CD4-positive, alpha-beta T cell treated with Interferon gamma for 1 hour (primary cell): ENCODE results near the gene TMEM169.
A peak's percentile ranks its signal among the peaks of the same experiment; 100 is the strongest.
"Not testable (repeated sequence)": the region's sequence is repeated elsewhere in the genome, so short reads cannot be mapped to it uniquely, and the experiment has no call there.

Experiments
- DNase-seq: peaks from one replicate; pipeline ENCODE4 v3.0.0-alpha.2; 2020

The TMEM169 gene

DNA sequence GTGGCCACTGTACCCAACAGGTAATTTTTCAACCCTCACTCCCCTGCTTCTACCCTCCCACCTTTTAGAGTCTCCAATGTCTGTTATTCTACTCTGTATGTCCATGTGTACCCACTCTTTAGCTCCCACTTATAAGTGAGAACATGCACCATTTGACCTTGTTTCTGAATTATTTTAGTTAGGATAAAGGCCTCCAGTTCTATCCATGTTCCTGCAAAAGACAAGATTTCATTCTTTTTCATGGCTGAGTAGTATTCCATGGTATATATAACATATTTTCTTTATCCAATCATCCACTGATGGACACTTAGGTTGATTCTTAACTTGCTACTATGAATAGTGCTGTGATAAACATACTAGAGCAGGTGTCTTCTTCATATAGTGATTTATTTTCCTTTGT lies 9.2 kb upstream of the TMEM169 start:
- no peak for DNase-seq

DNA sequence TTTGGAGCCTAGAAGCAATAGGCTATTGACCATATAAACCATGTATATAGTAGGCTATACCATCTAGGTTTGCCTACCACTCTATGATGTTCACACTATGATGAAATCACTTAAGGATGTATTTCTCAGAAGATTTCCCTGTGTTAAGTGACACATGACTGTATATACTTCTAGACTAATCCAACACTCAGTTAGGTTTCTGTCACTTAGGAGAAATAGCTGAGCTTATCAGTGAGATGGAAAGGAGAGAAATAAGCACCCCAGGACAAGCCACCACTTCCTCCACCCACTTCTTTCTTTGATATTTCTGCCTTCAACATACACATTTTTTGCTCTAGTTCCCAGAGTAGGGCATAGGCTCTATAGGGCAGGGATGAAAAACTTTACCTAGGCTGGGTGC lies 7.9 kb upstream of the TMEM169 start:
- DNase-seq: no peak

DNA sequence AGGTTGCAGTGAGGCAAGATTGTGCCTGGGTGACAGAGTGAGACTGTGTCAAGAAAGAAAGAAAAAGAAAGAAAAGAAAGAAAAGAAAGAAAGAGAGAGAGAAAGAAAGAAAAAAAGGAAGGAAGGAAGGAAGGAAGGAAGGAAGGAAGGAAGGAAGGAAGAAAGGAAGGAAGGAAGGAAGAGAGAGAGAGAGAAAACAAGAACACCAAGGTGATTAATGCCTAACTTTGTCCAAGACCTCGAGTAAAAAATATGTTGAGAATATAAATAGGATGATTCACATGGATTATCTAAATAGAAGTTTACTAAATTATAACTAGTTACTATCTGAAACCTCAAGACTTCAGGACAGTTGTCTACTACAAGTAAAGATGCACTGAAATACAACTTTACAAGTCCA lies 7.3 kb upstream of the TMEM169 start:
- DNase-seq: no peak

DNA sequence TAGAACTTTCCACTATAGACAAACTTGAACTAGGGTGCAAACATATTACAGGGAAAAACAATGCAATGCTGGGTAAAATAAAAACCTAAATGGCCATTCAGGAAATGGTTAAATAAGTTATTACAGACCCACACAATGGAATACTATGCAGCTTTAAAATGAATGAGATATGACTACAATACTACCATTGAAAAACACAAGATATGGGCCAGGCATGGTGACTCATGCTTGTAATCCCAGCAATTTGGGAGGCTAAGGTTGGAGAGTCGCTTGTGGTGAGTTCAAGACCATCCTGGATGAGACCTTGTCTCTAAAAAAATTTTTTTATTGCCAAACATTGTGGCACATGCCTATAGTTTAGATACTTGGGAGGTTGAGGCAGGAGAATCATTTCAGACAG lies 6.9 kb upstream of the TMEM169 start:
- DNase-seq: no peak

DNA sequence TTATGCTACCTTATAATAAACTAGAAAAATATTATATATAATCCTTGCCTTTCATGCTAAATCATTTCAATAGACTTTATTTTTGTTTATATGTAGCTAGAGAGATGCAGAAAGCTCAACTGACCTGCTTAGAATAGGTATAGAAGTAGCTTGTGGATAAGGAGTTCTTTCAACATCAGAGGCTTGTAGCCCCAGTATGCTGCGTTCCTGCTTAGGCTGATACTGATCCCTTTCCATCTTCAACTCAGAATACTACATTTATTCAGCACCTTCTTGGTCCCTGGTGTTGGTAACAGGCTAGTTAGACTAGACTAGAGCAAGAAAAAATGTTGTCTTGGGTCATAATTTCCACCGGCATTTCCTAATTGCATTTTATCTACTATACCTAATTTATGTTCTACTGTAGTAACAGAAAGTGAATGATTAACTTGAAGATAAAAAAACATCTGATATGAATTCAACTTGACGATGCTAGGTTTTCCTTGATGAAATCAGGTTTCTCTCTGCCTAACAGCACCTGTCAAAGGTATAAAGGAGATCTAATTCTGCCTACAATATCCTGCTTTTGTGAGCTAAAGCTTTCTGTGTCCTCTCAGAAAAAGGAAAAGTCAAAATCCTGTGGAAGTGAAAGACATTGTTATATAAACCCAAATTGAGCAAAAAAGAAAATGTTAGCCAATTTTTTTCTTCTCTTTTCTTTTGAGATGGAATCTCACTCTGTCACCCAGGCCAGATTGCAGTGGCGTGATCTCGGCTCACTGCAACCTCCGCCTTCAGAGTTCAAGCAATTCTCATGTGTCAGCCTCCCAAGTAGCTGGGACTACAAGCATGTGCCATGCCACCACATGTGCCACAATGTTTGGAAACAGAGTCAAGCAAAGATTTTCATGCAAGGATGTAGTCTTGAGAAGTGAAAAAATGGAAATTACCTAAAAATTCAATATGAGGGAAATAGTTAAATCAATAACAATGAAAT lies 5.9 kb upstream of the TMEM169 start:
- no peak for DNase-seq

DNA sequence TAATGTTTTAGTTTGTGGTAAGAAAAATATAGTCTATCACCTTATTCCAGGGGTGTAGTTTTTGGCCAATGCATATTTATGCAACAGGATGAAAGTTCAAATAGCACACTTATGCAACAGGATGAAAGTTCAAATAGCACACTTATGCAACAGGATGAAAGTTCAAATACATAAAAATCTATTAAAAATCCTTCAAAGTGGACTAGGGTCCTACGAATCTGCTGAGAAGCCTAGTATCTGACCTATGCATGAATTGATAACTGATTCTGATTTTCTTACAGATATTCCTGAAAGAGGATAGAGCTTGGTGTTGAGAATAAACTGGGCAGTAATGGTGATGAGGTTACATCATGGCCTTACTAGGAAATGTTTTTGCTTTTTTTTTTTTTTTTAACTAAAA lies 2.9 kb upstream of the TMEM169 start:
- DNase-seq: no peak

DNA sequence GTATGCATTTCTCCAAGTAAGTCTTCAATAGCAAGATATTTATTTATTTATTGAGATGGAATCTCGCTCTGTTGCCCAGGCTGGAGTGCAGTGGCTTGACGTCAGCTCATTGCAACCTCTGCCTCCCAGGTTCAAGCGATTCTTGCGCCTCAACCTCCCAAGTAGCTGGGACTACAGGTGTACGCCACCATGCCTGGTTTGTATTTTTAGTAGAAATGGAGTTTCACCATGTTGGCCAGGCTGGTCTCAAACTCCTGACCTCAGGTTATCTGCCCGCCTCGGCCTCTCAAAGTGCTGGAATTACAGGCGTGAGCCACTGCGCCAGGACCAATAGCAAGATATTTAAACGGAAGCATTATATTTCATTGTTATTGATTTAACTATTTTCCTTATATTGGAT lies 1.7 kb upstream of the TMEM169 start:
- not testable (repeated sequence) for DNase-seq

DNA sequence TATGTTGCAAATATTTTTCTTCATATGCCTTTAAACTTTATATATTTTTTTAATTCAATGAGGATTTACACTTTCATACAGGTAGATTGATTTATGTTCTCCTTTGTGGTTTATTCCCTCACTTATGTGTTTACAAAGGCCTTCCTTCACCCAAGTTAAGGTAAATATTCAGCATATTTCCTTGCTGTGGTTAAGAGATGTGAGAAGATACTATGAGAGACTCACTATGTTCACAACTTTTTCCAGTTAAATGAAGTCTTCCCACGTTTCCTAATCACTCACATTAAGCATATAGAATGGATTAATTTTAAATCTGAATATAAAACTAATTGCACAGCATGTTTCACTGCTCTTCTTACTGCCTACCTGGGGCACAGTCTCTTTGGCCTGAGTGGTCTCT lies 707 bp upstream of the TMEM169 start:
- DNase-seq: no peak

DNA sequence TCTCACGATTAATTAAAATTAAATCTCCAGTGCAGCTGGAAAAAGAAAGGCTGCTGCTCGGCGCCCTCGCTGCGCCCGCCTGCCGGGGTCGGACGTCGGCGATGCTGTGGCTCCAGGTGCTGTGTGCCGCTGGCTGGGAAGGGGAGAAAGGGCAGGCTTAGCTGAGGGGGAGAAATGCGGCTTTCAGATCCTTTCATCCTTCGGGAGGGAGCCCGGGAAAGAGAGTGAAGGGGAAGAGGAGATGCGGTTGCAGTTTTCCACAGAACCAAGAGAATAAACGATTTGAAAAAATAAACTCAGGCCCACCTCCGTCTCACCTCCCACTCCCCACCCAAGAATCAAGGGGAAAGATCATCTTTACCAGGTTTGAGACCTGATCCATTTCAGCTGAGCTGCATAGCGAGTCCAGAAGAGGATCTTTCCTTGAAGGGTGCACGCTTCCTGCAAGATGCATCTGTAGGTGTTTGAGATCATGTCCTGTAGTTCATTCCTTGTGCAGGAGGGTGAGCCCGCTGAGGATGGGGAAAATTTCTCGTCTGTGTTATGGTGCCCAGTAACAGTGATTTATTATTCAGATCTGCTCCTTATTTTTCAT lies 495 bp downstream of the TMEM169 start:
- no peak for DNase-seq

DNA sequence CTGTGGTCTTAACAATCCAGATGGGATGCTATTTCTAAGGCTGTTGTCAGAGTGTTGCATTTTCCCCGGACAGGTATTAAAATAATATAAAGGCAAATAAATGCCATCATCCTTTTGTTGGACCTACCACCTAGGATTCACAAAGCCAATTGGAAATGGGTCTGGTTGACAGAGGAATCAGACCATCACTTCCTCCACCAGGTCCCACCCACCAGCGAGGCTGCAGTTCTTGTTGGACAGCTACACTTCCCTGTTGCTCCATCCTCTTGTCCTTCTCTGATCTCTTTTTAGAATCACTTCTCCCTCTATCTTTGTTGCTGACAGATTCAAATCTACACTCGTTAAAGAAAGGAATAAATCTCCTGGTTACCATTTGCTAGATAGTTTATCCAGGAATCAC lies 1.1 kb downstream of the TMEM169 start:
- peak; percentile 6 for DNase-seq

DNA sequence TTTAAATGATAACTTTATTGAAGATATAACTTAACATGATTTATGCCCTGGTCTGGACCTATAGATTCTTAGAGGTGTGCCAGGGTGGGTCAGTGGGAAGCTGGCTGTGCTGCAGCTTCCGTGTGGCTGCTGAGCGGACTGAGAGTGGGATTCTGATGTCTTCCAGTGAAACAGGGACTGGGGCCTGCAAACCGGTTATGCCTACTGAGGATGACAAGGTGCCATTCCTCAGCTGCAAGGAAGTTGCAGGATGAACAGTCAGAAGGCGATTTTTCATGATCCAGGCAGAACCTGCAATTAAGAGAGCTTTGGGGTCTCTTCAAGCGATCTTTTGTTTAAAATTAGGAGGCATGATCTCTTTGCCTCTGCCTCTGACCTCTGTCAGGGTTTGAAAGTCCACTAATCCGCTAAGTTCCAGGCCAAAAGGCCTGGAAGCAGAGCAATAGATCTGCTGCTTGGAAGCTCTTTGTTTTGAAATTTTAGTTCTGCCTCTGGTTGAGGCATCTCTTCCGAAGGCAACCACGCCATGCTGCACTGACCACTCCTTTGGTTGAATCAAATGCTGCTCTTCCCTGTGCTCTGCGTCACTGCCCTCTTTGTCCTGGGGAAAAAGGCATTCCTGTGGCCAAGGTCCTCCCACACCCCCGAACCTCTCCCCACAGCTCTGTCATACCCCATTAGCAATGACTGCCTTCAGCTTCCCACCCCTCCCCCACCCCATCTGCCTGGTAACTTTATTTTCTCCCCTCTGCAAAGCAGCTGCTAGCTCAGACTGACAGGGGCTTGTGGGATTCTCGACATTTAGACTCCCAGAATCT lies 2.0 kb downstream of the TMEM169 start:
- DNase-seq: no peak

DNA sequence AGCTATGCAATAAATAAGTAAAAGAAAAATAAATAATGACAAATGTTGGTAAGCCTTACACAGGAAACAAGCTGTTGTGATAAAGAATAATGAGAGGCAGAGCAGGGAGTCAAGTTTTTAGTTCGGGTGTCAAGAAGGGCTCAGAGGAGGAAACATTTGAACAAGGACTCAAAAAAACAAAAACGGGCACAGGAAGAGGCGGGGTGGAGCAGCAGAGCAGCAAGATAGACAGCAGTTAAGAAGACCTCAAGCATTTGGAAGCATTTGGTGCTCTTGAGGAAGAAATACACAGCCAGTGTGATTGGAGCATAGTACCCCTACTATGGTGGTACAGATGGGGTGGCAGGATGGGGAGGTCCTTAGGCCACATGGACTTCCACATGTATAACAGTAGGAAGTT lies 2.8 kb downstream of the TMEM169 start:
- peak; percentile 5 for DNase-seq

DNA sequence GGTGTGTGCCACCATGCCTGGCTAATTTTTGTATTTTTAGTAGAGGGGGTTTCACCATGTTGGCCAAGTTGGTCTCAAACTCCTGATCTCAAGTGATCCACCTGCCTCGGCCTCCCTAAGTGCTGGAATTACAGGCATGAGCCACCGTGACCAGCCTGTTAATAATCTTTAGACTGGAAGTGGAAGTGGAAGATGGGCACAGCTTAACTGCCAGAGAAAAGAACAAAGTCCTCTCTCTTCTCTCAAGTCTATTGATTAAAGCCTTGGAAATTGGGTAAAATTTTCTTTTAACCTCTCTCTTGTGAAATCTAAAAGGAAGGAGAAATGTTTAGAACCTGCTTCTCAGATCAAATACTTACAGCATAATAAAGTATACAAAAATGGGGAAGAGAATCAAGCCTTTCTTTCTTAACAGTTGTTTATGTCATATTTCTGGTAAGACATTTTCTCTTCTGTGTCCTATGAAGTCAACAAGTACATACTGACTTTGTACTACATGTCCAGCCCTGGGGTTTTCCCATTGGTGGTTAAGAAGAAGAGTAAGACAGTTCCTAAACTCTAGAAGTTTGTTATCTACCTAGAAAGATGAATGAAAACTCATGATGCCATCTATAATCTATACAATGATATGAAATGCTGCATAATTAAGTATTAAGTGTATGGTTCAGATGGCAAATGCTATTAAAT lies 4.6 kb downstream of the TMEM169 start:
- no peak for DNase-seq

DNA sequence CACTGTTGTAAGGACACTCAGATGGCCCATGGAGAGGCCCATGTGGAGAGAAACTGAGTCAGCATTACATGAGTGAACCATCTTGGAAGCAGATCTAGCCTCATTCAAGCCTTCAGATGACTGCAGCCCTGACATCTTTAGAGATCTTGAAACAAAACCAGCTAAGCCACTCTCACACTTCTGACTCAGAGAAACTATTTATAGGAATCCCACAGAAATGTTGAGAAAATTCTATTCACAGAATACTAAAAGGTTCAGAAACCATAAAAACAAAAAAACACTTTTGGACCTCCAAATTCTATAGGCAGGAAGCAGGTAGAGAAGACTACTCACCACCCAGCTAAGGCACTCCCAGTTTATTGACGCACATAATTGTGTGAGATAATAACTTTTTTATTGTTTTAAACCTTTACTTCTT lies 8.7 kb downstream of the TMEM169 start:
- no peak for DNase-seq

DNA sequence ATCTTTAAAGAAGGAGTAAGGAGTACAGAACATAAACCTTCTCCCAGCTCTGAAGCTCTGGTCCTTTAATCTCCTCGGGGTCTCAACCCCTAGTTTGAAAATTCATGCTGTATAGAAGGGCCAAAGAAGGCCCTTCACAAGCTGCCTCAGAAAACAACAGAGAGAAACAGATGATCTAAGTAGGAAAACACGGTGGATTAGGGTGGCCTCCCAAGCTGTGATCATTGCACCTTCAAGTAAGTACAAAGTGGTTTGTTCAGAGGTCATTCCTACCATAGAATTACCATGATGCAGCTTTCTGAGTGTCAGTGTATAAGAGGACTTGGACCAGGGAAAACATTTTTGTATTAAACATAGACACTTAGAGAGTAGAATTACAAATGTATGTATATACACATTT lies 10.9 kb downstream of the TMEM169 start:
- no peak for DNase-seq

DNA sequence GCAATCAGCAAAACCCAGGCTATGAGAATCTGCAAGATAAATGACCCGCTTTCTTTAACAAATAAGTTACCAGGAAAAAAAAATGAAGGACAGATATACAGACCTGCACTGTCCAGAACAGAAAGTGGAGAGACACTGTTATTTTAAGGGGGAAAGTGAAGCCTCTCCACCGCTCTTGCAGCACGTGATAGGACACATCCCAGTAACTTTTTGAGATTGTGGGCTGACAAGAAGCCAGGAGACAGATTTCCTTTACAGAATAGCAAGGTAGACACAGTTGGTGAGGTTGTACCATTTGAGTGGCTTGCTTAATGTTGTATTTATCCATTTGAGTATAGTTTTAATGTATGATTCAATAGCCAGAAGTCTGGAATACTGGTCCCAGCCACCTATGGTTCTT lies 13.0 kb downstream of the TMEM169 start:
- DNase-seq: no peak

DNA sequence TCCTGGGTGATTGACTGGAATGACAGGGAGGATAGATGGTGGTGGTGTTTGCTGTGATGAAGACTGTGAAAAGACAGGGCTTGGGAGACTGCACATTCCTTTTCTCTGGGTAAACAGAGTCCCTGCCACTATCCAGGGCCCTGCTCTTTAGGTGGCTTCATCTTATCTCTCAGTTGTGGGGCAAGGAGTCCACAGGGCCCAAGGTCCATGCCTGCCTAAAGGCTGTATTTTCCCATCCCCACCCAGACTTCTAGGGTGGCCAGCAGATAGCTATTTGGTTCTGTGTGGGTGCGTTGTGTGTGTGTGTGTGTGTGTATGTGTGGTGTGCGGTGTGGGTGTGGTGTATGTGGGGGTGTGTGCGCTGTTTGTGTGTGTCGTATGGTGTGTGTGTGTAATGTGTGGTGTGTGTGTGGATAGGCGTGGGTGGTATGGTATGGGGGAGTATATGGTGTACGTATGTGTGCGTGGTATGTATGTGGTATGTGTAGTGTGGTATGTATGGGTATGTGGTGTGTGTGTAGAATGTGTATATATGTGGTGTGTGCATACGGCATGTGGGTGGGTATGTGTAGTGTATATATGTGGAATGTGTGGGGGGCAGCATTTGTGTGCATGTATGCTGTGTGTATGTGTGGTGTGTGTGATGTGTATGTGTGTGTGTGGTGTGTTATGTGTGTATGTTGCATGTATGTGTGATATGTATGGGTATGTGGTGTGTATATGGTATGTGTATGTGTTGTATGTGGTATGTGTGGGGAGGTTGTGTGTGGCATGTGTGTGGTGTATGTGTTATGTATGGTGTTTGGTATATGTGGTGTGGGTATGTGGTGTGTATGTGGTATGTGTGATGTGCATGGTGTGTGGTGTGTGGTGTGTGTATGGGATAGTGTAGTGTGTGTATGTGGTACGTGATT lies 17.0 kb downstream of the TMEM169 start:
- DNase-seq: no peak

DNA sequence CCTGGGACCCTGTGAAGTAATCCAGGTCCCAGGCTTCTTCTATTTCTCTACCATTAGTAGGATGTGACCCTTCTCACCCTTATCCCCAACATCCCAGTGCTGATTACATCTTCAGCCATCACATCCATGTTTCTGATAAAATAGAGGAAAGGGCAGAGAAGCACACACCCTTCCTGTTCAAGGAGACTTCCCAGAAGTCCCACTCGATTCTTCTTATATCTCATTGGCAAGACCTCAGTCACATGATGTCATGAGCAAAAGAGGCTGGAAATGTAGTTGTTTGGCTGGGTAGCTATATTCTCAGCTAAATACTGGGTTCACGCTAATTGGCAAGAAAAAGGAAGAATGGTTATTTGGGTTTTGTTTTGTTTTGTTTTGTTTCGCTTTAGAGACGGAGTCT lies 19.4 kb downstream of the TMEM169 start:
- no peak for DNase-seq

DNA sequence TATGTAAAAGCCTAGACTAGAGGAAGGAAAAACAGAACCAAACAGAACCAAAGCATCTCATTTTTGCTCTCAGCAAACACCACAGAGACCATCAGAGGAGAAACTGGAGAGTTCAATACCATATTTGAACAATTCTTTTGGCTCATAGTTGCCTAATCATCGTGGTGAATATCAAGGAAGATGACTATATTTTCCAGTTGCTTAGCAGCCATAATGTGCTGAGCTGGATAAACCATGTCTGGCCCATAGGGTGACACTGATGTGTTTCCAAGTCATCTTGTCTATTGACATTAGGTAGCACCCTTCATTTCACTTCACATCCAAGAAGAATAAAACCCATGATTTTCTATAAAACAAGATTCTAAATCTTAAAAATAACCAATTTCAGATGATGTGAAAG lies 21.5 kb downstream of the TMEM169 start:
- no peak for DNase-seq

DNA sequence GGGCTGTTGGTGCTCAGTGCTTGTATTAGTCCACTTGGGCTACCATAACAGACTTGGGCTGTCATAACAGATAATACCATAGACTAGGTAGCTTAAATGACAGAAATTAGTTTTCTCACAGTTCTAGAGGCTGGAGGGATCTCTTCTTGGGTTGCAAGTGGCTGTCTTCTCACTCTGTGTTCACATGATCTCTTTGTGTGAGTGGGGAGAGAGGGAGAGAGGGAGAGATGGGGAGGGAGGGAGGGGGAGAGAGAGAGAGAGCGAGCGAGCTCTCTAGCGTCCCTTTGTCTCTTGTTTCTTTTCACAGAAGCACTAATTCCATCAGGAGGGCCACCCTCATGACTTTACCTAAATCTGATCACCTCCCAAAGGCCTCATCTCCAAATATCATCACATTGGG lies 23.0 kb downstream of the TMEM169 start:
- no peak for DNase-seq

DNA sequence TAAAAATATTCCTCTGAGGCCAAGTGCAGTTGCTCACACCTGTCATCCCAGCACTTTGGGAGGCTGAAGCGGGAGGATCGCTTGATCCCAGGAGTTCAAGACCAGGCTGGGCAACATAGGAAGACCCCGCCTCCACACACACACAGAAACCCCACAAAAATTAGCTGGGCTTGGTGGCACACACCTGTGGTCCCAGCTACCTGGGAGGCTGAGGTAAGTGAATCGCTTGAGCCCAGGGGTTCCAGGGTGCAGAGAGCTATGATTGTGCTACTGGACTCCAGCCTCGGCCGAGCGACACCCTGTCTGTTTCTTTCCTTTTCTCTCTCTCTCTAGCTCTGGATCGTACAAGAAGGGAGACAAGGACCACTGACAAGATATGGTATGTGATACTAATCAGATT lies 25.6 kb downstream of the TMEM169 start:
- no peak for DNase-seq

DNA sequence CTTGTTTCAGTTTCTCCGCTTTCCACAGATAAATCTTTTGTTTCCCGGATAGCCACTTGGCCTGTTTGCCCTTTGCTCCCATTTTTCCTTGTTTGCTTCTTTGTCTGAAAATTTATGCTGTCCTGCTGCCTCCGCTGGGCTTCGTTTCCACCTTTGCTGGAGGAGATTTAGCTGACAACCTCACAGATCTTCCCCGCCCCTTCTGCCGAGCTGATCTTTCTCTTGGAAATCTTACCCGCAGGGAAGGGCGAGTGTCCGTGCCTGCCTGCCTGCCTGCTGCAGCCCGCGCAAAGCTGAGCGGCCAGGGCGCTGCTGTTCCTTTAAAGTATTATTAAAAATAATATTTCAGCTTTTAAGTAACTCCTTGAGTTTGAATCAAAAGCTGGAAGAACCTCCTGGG lies 26.0 kb downstream of the TMEM169 start:
- no peak for DNase-seq
